ENCODE results near the gene MIPOL1. TPM values are rescaled to one million over a fixed set of nuclear protein-coding genes. Genes with fewer than 3 reads are reported as not detected.
"Not testable (repeated sequence)": the region's sequence is repeated elsewhere in the genome, so short reads cannot be mapped to it uniquely, and the experiment has no call there.

Gene MIPOL1
- total and polyA plus RNA-seq, 5 donors from 2014 or later = not detected

DNA sequence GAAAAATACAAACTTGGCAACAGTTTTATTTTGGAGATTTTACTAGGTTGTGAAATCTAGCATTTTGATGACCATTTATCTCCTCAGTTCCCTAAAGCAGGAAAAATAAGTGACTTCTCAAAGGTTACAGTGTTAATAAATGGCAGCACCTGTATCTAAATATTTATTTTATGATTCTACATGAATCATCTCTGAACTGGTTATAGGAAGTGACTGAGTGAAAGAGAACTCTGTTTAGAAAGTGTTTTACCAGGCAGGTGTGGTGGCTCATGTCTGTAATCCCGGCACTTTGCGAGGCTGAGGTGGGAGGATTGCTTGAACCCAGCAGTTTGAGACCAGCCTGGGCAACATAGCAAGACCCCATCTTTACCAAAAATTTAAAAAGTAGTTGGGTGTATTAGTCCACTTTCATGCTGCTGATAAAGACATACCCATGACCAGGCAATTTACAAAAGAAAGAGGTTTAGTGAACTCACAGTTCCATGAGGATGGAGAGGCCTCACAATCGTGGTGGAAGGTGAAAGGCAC is 26.3 kb downstream of the MIPOL1 start:
- DNase-seq = no peak
- Histone ChIP-seq H3K4me3 (ENCODE audit: low read depth, low read length) (no peak overlapping the region), H3K27ac (ENCODE audit: insufficient read depth, low read length, poor library complexity, severe bottlenecking) (no peak overlapping the region), H3K9me3 (ENCODE audit: control insufficient read depth in 2 of 2, low read length in 2 of 2) (peaks cover 0 to 3% of the 10 kb centered on the region in 2 experiments), H3K27me3 (ENCODE audit: control insufficient read depth, insufficient read depth, low read length) (no peaks in the 10 kb centered on the region), H3K36me3 (ENCODE audit: control insufficient read depth, insufficient read depth, low read length) (no peaks in the 10 kb centered on the region), H3K4me1 (ENCODE audit: control insufficient read depth, insufficient read depth, low read length, poor library complexity, severe bottlenecking) (no peaks in the 10 kb centered on the region)
- Mint-ChIP-seq H3K27ac (no peak overlapping the region), H3K36me3 (no peaks in the 10 kb centered on the region), H3K9me3 (peaks cover 0 to 21% (median 2%) of the 10 kb centered on the region in 7 donors), H3K4me3 (no peak overlapping the region), H3K27me3 (no peaks in the 10 kb centered on the region), H3K4me1 (no peaks in the 10 kb centered on the region)
- no peak for ATAC-seq (ENCODE audit: low read depth in 2 of 2)

DNA sequence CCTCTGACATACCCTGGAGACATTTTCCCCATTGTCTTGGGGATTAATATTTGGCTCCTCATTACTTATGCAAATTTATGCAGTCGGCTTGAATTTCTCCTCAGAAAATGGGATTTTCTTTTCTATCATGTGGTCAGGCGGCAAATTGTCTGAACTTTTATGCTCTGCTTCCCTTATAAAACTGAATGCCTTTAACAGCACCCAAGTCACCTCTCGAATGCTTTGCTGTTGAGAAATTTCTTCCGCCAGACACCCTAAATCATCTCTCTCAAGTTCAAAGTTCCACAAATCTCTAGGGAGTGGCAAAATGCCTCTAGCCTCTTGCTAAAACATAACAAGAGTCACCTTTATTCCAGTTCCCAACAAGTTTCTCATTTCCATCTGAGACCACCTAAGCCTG is 27.9 kb downstream of the MIPOL1 start:
- H3K4me3 Mint-ChIP-seq; H3K27ac Mint-ChIP-seq; H3K9me3 ChIP-seq (ENCODE audit: control insufficient read depth in 2 of 2, low read length in 2 of 2); H3K27me3 Mint-ChIP-seq; ATAC-seq (ENCODE audit: low read depth in 2 of 2); H3K27me3 ChIP-seq (ENCODE audit: control insufficient read depth, insufficient read depth, low read length); H3K4me3 ChIP-seq (ENCODE audit: low read depth, low read length); H3K4me1 ChIP-seq (ENCODE audit: control insufficient read depth, insufficient read depth, low read length, poor library complexity, severe bottlenecking); DNase-seq; H3K36me3 Mint-ChIP-seq; H3K27ac ChIP-seq (ENCODE audit: insufficient read depth, low read length, poor library complexity, severe bottlenecking); H3K4me1 Mint-ChIP-seq; H3K36me3 ChIP-seq (ENCODE audit: control insufficient read depth, insufficient read depth, low read length): not testable (repeated sequence)
- peaks cover 0 to 21% (median 2%) of the 10 kb centered on the region in 7 donors for H3K9me3 Mint-ChIP-seq

DNA sequence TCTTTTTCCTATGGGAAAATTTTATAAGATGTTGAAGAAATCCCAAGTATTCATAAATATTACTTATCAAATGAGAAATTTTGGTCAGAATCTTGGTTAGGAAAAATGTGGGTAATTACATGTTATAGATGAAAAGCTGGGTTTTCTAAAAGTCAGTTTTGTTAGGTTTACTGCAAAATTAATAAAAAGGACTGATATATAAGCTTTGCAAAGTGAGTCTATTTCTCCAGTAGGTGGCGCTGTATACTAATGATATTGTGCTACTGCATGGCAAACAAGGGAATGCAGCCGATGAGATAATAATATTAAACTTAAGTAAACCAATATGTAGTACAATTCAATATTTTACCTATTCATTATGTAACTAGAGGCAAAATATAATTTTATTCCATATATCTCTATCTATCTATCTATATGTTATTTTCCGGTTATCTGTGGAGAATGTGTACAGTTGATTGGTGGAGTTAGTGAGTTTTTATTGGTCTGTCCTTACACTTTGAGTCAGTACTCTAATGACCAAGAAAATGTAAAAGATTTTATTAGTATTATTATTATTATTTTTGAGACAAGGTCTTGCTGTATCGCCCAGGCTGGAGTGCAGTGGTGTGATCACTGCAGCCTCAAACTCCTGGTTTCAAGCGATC is 32.9 kb downstream of the MIPOL1 start:
- Mint-ChIP-seq H3K4me1 (no peaks in the 10 kb centered on the region), H3K27ac (no peak overlapping the region), H3K27me3 (no peaks in the 10 kb centered on the region), H3K9me3 (peaks cover 0 to 13% (median 0%) of the 10 kb centered on the region in 7 donors), H3K36me3 (no peaks in the 10 kb centered on the region), H3K4me3 (no peak overlapping the region)
- Histone ChIP-seq H3K4me1 (ENCODE audit: control insufficient read depth, insufficient read depth, low read length, poor library complexity, severe bottlenecking) (no peaks in the 10 kb centered on the region), H3K4me3 (ENCODE audit: low read depth, low read length) (no peak overlapping the region), H3K27ac (ENCODE audit: insufficient read depth, low read length, poor library complexity, severe bottlenecking) (no peak overlapping the region), H3K27me3 (ENCODE audit: control insufficient read depth, insufficient read depth, low read length) (no peaks in the 10 kb centered on the region), H3K36me3 (ENCODE audit: control insufficient read depth, insufficient read depth, low read length) (no peaks in the 10 kb centered on the region), H3K9me3 (ENCODE audit: control insufficient read depth in 2 of 2, low read length in 2 of 2) (peaks cover 0 to 3% of the 10 kb centered on the region in 2 experiments)
- DNase-seq (peak in 2 of 3 donors; percentile 18 to 57), ATAC-seq (ENCODE audit: low read depth in 2 of 2) (no peak)

DNA sequence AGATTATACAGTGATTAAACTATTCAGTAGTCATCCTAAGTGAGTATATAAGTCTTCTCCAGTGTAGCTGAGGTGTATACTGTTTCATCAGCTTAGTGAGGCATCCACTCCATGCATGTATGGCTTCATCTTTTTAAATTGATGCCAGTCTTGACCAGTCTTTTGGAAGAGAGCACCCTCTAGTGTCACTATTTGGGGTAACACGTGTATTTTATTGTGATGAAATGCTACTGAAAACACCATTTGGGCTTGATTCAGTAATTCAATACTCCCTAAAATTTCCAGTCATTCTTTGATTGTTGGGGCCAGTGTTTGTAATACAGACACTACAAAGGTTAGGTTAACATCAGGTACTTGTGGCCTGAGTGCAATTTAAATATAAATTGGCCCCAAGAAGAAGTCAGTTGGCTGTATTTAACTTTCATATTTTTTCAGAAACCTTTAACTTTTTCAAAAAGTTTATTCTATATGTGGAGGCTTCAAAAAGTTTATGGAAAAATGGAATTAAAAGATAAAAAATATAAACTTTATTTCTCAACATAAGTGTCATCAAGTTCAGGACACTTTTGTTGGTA is 35.3 kb downstream of the MIPOL1 start:
- no peaks in the 10 kb centered on the region for H3K36me3 ChIP-seq (ENCODE audit: control insufficient read depth, insufficient read depth, low read length)
- H3K9me3 Mint-ChIP-seq = no peaks in the 10 kb centered on the region
- H3K27me3 Mint-ChIP-seq = no peaks in the 10 kb centered on the region
- H3K27ac Mint-ChIP-seq = no peak overlapping the region
- no peak overlapping the region for H3K27ac ChIP-seq (ENCODE audit: insufficient read depth, low read length, poor library complexity, severe bottlenecking)
- no peaks in the 10 kb centered on the region for H3K27me3 ChIP-seq (ENCODE audit: control insufficient read depth, insufficient read depth, low read length)
- no peaks in the 10 kb centered on the region for H3K9me3 ChIP-seq (ENCODE audit: control insufficient read depth in 2 of 2, low read length in 2 of 2)
- no peaks in the 10 kb centered on the region for H3K4me1 ChIP-seq (ENCODE audit: control insufficient read depth, insufficient read depth, low read length, poor library complexity, severe bottlenecking)
- H3K4me3 Mint-ChIP-seq = no peak overlapping the region
- no peak overlapping the region for H3K4me3 ChIP-seq (ENCODE audit: low read depth, low read length)
- H3K4me1 Mint-ChIP-seq = no peaks in the 10 kb centered on the region
- H3K36me3 Mint-ChIP-seq = no peaks in the 10 kb centered on the region
- ATAC-seq (ENCODE audit: low read depth in 2 of 2) = no peak
- DNase-seq = peak in 1 of 3 donors; percentile 14

DNA sequence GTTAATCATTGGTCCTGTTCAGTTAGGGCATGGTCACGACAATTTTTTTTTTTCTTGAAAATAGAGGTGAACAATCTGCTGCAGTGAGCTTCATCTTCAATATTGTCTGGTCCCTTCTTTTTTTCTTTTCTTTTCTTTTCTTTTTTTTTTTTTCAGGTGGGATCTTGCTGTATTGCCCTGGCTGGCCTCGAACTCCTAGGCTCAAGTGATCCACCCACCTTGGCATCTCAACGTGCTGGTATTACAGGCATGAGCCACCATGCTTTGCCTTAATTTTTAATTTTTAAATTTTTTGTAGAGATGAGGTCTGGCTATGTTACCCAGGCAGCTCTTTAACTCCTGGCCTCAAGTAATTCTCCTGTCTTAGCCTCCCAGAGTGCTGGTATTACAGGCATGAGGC is 36.5 kb downstream of the MIPOL1 start:
- Histone ChIP-seq H3K36me3 (ENCODE audit: control insufficient read depth, insufficient read depth, low read length) (no peaks in the 10 kb centered on the region), H3K27ac (ENCODE audit: insufficient read depth, low read length, poor library complexity, severe bottlenecking) (no peak overlapping the region), H3K4me1 (ENCODE audit: control insufficient read depth, insufficient read depth, low read length, poor library complexity, severe bottlenecking) (no peaks in the 10 kb centered on the region), H3K9me3 (ENCODE audit: control insufficient read depth in 2 of 2, low read length in 2 of 2) (no peaks in the 10 kb centered on the region), H3K4me3 (ENCODE audit: low read depth, low read length) (no peak overlapping the region), H3K27me3 (ENCODE audit: control insufficient read depth, insufficient read depth, low read length) (no peaks in the 10 kb centered on the region)
- Mint-ChIP-seq H3K27ac (no peak overlapping the region), H3K36me3 (no peaks in the 10 kb centered on the region), H3K27me3 (no peaks in the 10 kb centered on the region), H3K9me3 (no peaks in the 10 kb centered on the region), H3K4me1 (no peaks in the 10 kb centered on the region), H3K4me3 (no peak overlapping the region)
- DNase-seq = no peak
- ATAC-seq (ENCODE audit: low read depth in 2 of 2) = no peak

DNA sequence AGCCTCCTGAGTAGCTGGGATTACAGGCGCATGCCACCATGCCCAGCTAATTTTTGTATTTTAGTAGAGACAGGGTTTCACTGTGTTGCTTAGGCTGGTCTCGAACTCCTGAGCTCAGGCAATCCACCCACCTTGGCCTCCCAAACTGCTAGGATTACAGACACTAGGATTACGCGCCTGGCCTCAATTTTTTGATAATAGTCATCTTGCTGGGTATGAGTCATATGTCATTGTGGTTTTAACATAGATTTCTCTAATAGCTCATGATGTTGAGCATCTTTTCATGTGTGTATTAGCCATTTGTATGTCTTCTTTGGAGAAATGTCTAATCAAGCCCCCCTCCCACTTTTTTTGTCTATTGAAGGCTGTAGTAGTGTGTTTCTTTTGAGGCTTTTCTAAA is 38.3 kb downstream of the MIPOL1 start:
- DNase-seq; H3K27me3 ChIP-seq (ENCODE audit: control insufficient read depth, insufficient read depth, low read length); H3K27me3 Mint-ChIP-seq; ATAC-seq (ENCODE audit: low read depth in 2 of 2); H3K9me3 Mint-ChIP-seq; H3K9me3 ChIP-seq (ENCODE audit: control insufficient read depth in 2 of 2, low read length in 2 of 2); H3K4me1 ChIP-seq (ENCODE audit: control insufficient read depth, insufficient read depth, low read length, poor library complexity, severe bottlenecking); H3K4me1 Mint-ChIP-seq; H3K27ac Mint-ChIP-seq; H3K4me3 Mint-ChIP-seq; H3K36me3 Mint-ChIP-seq; H3K36me3 ChIP-seq (ENCODE audit: control insufficient read depth, insufficient read depth, low read length); H3K27ac ChIP-seq (ENCODE audit: insufficient read depth, low read length, poor library complexity, severe bottlenecking); H3K4me3 ChIP-seq (ENCODE audit: low read depth, low read length): not testable (repeated sequence)

DNA sequence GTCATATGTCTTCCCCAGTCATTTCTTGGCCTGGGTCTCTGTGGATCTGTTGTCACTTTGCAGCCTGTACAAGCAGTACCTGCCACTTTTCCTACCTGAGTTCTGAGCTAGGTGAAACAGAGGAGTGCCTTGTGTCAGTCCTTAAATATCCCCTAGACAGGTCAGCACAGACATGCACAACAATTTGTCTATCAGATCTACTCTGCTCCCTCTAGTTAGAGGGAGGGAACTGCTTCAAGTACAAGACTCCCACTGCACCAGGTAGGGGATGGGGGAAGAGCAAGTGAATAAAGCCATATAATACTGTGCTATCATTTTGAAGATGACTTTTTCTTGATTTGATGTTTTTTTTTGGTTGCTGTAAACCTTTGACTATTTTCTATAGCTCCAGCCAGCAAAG is 39.4 kb downstream of the MIPOL1 start:
- no peaks in the 10 kb centered on the region for H3K9me3 Mint-ChIP-seq
- Histone ChIP-seq H3K27me3 (ENCODE audit: control insufficient read depth, insufficient read depth, low read length) (no peaks in the 10 kb centered on the region), H3K27ac (ENCODE audit: insufficient read depth, low read length, poor library complexity, severe bottlenecking) (no peak overlapping the region), H3K9me3 (ENCODE audit: control insufficient read depth in 2 of 2, low read length in 2 of 2) (no peaks in the 10 kb centered on the region), H3K36me3 (ENCODE audit: control insufficient read depth, insufficient read depth, low read length) (no peaks in the 10 kb centered on the region), H3K4me3 (ENCODE audit: low read depth, low read length) (no peak overlapping the region), H3K4me1 (ENCODE audit: control insufficient read depth, insufficient read depth, low read length, poor library complexity, severe bottlenecking) (no peaks in the 10 kb centered on the region)
- ATAC-seq (ENCODE audit: low read depth in 2 of 2) (no peak), DNase-seq (no peak)
- no peak overlapping the region for H3K4me3 Mint-ChIP-seq
- no peaks in the 10 kb centered on the region for H3K36me3 Mint-ChIP-seq
- no peak overlapping the region for H3K27ac Mint-ChIP-seq
- no peaks in the 10 kb centered on the region for H3K4me1 Mint-ChIP-seq
- no peaks in the 10 kb centered on the region for H3K27me3 Mint-ChIP-seq

DNA sequence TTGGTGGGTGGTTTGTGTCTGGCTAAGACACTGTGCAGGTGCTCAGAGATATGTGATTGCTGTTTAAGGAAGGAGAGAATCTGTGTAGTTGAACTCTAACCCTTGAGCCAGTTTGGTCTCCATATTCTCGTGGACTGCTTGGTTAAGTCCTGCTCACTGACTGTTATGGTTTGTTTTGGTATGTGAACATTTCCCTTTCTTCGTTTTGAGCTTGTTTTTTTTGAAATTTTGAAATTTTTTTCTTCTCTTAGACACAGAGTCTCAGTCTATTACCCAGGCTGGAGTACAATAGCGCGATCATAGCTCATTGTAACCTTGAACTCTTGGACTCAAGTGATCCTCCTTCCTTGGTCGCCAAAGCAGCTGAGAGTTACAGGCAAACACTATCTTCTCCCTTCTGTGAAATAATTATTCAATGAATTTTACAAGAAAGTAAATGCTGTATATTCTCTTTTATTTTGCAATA is 40.0 kb downstream of the MIPOL1 start:
- Histone ChIP-seq H3K36me3 (ENCODE audit: control insufficient read depth, insufficient read depth, low read length) (no peaks in the 10 kb centered on the region), H3K27me3 (ENCODE audit: control insufficient read depth, insufficient read depth, low read length) (no peaks in the 10 kb centered on the region), H3K9me3 (ENCODE audit: control insufficient read depth in 2 of 2, low read length in 2 of 2) (no peaks in the 10 kb centered on the region), H3K27ac (ENCODE audit: insufficient read depth, low read length, poor library complexity, severe bottlenecking) (no peak overlapping the region), H3K4me3 (ENCODE audit: low read depth, low read length) (no peak overlapping the region), H3K4me1 (ENCODE audit: control insufficient read depth, insufficient read depth, low read length, poor library complexity, severe bottlenecking) (no peaks in the 10 kb centered on the region)
- DNase-seq = no peak
- H3K27ac Mint-ChIP-seq = no peak overlapping the region
- H3K4me1 Mint-ChIP-seq = no peaks in the 10 kb centered on the region
- H3K9me3 Mint-ChIP-seq = no peaks in the 10 kb centered on the region
- no peaks in the 10 kb centered on the region for H3K27me3 Mint-ChIP-seq
- no peak overlapping the region for H3K4me3 Mint-ChIP-seq
- ATAC-seq (ENCODE audit: low read depth in 2 of 2) = no peak
- H3K36me3 Mint-ChIP-seq = no peaks in the 10 kb centered on the region
